SJSA1 (cell line): ENCODE results near the gene PHF21B. TPM values are rescaled to one million over a fixed set of nuclear protein-coding genes. Genes with fewer than 3 reads are reported as not detected.

ENCODE experiments used
- DNase-seq, 2 experiments: peaks; one replicate each; pipeline ENCODE4 v3.0.0-alpha.2; 2015 to 2020; ENCODE audit warnings: low spot score in 2 of 2, low read depth in 1 of 2
- H3K27ac ChIP-seq: fragments of 250-450 bp; sonication (Bioruptor Pico); 2 replicates; pipeline ENCODE4 v1.5.1; 2020; ENCODE audit warnings: mild to moderate bottlenecking, moderate library complexity
- H3K27me3 ChIP-seq: fragments of 250-450 bp; sonication (Bioruptor Pico); replicated peaks from 2 replicates; pipeline ENCODE4 v1.5.1; 2020; ENCODE audit warnings: mild to moderate bottlenecking, moderate library complexity
- H3K36me3 ChIP-seq: fragments of 250-450 bp; sonication (Bioruptor Pico); 2 replicates; pipeline ENCODE4 v1.5.1; 2020; ENCODE audit warnings: mild to moderate bottlenecking
- H3K4me1 ChIP-seq: fragments of 250-450 bp; sonication (Bioruptor Pico); replicated peaks from 2 replicates; pipeline ENCODE4 v1.6.1; 2021; ENCODE audit warnings: mild to moderate bottlenecking
- H3K4me3 ChIP-seq: fragments of 250-450 bp; sonication (Bioruptor Pico); 2 replicates; pipeline ENCODE4 v1.5.1; 2020; ENCODE audit warnings: mild to moderate bottlenecking
- H3K9me3 ChIP-seq: fragments of 250-450 bp; sonication (Bioruptor Pico); replicated peaks from 2 replicates; pipeline ENCODE4 v1.5.1; 2020; ENCODE audit warnings: mild to moderate bottlenecking
- total RNA-seq: library from RNA; depleted of rRNA; stranded (reverse); fragments of >200 nt; shearing (Covaris generic); gene quantifications from 2 replicates; pipeline ENCODE4 v1.2.3, GENCODE V29; 2014

PHF21B gene
- total RNA-seq, 1 experiment from 2014 or later: 1.3 TPM

GRCh38 chr22:44994399-44995104, 15.3 kb downstream of the PHF21B start:
- Histone ChIP-seq H3K9me3 (no peaks in the 10 kb centered on the region), H3K27me3 (peaks cover 55% of the 10 kb centered on the region), H3K36me3 (no peaks in the 10 kb centered on the region), H3K4me3 (no peak overlapping the region), H3K4me1 (no peaks in the 10 kb centered on the region), H3K27ac (no peak overlapping the region)
- no peak for DNase-seq

DNA sequence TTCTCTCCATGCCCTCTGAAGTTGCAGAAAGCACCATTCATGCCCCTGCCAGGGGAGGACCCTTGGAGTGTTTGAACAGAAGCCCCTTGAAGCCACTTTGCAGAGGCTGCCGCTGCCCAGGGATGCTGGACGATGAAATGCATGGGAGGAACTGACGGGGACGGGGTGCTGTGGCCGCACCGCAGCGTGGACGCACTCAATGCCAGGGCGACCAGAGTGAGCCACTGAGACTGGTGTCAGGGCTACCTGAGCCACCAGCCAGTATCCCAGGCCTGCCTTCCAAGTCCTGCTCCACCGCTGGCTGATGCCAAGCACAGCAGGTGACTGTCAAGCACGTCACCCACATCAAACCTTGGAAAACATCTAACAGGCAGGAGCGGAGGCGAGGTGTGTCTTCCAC, 17.6 kb downstream of the PHF21B start:
- Histone ChIP-seq H3K4me3 (no peak overlapping the region), H3K4me1 (no peaks in the 10 kb centered on the region), H3K9me3 (no peaks in the 10 kb centered on the region), H3K27me3 (peaks cover 35% of the 10 kb centered on the region), H3K36me3 (no peaks in the 10 kb centered on the region), H3K27ac (no peak overlapping the region)
- no peak for DNase-seq

DNA sequence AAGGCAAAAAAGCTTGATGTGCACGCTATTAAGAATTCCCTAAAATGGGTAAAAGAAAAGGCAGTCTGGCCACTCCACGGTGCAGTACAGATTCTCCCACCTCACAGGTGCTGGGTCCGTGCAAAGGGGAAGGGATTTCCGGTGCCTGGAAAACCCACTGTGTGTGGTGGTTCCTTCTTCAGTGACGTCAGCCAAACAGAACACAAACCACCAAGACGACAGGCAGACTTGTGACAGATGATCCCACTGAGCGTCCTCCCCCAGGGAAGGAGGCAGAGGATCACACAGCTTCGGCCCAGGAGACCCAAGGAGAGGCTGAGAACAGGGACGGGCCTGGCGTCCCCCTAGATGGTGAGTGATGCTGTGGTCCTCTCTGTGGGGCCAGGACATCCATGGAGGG, 18.6 kb downstream of the PHF21B start:
- Histone ChIP-seq H3K9me3 (no peaks in the 10 kb centered on the region), H3K4me1 (no peaks in the 10 kb centered on the region), H3K4me3 (no peak overlapping the region), H3K27ac (no peak overlapping the region), H3K27me3 (peaks cover 32% of the 10 kb centered on the region), H3K36me3 (no peaks in the 10 kb centered on the region)
- DNase-seq: no peak

- Histone ChIP-seq H3K9me3 (no peaks in the 10 kb centered on the region), H3K4me3 (no peak overlapping the region), H3K4me1 (no peaks in the 10 kb centered on the region), H3K27ac (no peak overlapping the region), H3K36me3 (no peaks in the 10 kb centered on the region), H3K27me3 (peaks cover 29% of the 10 kb centered on the region)
- DNase-seq: no peak
These were observed 19.0 kb downstream of the PHF21B start for GRCh38 chr22:44990810-44991209.

DNA sequence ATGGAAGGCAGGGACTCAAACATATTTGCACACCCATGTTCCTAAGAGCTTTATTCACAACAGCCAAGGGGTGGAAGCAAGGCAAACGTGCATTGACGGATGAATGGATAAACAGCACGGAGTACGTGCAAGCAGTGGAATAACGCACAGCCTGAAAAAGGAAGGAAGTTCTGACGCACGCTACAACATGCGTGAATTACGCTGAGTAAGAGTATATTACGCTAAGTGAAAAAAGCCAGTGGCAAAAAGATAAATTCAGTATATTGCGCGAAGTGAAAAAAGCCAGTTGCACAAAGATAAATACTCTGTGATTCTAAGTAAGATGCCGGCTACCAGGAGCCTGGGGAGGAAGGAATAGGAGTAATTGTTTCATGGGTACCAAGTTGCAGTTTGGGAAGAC, 19.5 kb downstream of the PHF21B start:
- Histone ChIP-seq H3K36me3 (no peaks in the 10 kb centered on the region), H3K4me1 (no peaks in the 10 kb centered on the region), H3K4me3 (no peak overlapping the region), H3K27ac (no peak overlapping the region), H3K27me3 (peaks cover 27% of the 10 kb centered on the region), H3K9me3 (no peaks in the 10 kb centered on the region)
- DNase-seq: no peak

DNA sequence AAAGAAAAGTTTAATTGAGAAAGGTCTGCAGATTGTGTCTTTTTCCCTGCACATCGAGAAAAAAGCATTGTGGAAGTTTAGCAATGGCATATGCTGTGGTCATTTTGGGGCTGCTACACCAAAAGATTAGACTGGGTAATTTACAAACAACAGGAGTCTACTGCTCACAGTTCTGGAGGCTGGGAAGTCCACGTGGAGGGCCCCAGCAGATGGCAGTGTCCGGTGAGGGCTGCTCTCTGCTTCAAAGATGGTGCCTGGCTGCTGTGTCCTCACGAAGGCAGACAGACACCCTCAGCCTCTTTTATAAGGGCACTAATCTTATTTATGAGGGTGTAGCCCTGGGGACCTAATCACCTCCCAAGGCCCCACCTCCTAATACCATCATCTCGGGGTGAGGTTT, 21.1 kb downstream of the PHF21B start:
- no peak overlapping the region for H3K4me3 ChIP-seq
- DNase-seq: no peak
- H3K27ac ChIP-seq: no peak overlapping the region
- no peaks in the 10 kb centered on the region for H3K36me3 ChIP-seq
- H3K27me3 ChIP-seq: peaks cover 13% of the 10 kb centered on the region; the same call in 1 of the 2 replicates
- H3K9me3 ChIP-seq: no peaks in the 10 kb centered on the region
- H3K4me1 ChIP-seq: no peaks in the 10 kb centered on the region

DNA sequence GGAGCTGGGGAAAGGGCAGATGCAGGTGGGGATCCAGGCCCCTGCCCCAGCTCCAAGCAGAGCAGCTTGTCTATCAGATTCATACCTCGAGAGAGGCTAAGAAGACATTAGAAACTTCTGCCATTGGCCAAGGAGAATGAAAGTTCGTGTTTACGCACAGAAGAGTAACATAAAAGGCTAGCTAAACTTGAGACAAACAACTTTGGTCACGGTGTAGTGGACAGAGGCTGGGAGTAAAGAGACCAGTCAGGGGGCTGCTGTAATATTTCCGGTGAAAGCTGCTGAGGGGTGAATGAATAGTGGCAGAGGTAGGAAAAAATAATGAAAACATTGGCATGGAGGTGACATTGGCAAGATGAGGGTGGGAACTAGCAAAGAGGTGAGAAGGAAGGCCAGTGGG, 22.9 kb downstream of the PHF21B start:
- Histone ChIP-seq H3K4me1 (no peaks in the 10 kb centered on the region), H3K36me3 (no peaks in the 10 kb centered on the region), H3K27me3 (no peaks in the 10 kb centered on the region; the same call in none of the 2 replicates), H3K27ac (no peak overlapping the region), H3K9me3 (no peaks in the 10 kb centered on the region), H3K4me3 (no peak overlapping the region)
- DNase-seq: no peak

DNA sequence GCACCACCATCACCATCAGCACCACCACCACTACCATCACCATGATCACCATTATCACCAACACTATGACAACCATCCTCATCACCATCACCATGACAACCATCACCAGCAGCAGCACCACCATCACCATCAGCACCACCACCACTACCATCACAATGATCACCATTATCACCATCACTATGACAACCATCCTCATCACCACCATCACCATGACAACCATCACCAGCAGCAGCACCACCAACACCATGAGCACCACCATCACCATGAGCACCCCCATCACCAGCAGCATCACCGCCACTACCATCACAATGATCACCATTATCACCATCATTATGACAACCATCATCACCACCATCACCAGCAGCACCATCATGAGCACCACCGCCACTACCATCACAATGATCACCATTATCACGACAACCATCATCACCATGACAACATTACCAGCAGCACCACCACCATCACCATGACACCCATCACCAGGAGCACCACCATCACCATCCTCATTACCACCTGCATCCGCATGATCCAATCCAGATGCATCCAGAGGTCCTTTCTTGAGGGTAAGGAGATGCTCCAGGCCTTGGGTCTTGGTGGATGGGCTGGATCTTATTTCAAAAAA, 23.8 kb downstream of the PHF21B start:
- Histone ChIP-seq H3K4me3 (no peak overlapping the region), H3K4me1 (no peaks in the 10 kb centered on the region), H3K27ac (no peak overlapping the region), H3K9me3 (no peaks in the 10 kb centered on the region), H3K36me3 (no peaks in the 10 kb centered on the region), H3K27me3 (peaks cover 6% of the 10 kb centered on the region)
- no peak for DNase-seq

DNA sequence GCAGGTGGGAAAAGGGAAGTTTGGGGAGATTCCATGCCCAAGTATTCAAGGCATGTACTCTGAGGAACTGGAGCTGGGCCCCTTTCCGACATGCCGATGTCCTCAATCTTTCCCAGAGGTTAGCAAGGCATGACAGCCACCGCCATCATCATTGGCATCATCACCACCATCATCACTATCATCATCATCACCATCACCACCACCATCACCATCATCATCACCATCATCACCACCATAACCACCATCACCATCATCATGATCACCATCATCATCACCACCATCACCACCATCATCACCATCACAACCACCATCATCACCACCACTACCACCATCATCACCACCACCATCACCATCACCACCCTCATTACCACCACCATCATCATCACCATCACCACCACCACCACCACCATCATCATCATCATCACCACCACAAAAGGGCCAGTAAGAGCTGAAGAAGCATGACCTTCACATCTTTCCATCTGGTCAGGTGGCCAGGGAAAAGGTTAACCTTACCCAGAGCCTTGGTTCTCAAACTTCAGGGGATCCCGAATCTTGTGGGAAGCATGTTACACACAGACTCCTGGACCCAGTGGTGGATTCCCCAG, 25.8 kb downstream of the PHF21B start:
- Histone ChIP-seq H3K9me3 (no peaks in the 10 kb centered on the region), H3K27me3 (peaks cover 15% of the 10 kb centered on the region), H3K4me1 (no peaks in the 10 kb centered on the region), H3K4me3 (no peak overlapping the region), H3K27ac (no peak overlapping the region), H3K36me3 (no peaks in the 10 kb centered on the region)
- no peak for DNase-seq

- no peak overlapping the region for H3K4me3 ChIP-seq
These were observed 27.4 kb downstream of the PHF21B start for GRCh38 chr22:44982445-44982844.

DNA sequence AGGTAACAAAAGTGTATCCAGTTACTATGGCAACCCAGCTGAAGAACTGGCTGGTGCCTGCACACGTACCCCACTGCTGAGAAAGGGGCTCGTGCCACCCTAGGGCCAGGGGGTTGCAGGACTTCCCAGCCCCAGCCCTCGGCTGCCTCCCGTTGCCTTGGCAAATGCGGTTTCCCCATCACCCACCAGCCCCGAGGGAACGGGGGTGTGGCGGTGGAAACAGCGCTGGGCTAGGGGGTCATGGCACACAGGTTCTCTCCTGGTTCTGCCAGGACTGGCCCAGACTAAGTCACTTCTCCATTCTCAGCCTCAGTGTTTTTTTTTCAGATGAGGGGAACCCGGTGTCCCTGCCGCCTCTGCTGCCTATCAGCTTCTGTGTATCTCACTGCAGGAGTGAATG, 27.9 kb downstream of the PHF21B start:
- no peaks in the 10 kb centered on the region for H3K9me3 ChIP-seq
- H3K4me1 ChIP-seq: no peaks in the 10 kb centered on the region
- peaks cover 15% of the 10 kb centered on the region for H3K27me3 ChIP-seq
- DNase-seq: no peak
- no peak overlapping the region for H3K4me3 ChIP-seq
- H3K36me3 ChIP-seq: no peaks in the 10 kb centered on the region
- H3K27ac ChIP-seq: no peak overlapping the region

More at GRCh38 chr22:44982445-44982844, 27.4 kb downstream of the PHF21B start:
- DNase-seq: no peak
- Histone ChIP-seq H3K27me3 (peaks cover 15% of the 10 kb centered on the region), H3K27ac (no peak overlapping the region), H3K4me1 (no peaks in the 10 kb centered on the region), H3K36me3 (no peaks in the 10 kb centered on the region), H3K9me3 (no peaks in the 10 kb centered on the region)

DNA sequence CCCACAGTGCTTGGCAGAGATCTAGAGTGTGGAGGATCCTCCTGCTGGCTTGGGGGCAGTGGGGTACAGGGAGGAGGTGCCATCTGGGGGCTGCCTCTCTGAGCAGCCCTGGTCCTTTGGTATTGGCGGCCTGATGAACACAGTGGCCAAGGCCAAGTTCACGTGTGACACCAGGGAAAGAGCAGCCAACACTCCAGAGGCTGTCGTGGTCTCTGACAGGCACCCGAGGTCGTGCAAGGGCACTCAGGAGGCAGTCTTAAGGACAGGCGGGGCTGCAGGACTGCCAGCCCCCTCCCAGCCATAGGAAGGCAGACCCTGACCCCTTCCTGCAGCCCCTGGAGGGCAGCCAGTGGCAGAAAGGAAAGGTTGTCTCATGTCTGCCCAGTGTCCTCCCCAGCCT, 30.7 kb downstream of the PHF21B start:
- no peaks in the 10 kb centered on the region for H3K36me3 ChIP-seq
- DNase-seq: no peak

GRCh38 chr22:44975427-44976262, 34.2 kb downstream of the PHF21B start:
- Histone ChIP-seq H3K4me1 (no peaks in the 10 kb centered on the region), H3K9me3 (peaks cover 3% of the 10 kb centered on the region; the same call in 1 of the 2 replicates), H3K4me3 (no peak overlapping the region), H3K36me3 (no peaks in the 10 kb centered on the region), H3K27me3 (peaks cover 33% of the 10 kb centered on the region), H3K27ac (no peak overlapping the region)
- peak; percentile 75 to 89 for DNase-seq

More for the DNA sequence above, 30.7 kb downstream of the PHF21B start:
- Histone ChIP-seq H3K9me3 (peaks cover 3% of the 10 kb centered on the region; the same call in 1 of the 2 replicates), H3K4me3 (no peak overlapping the region), H3K27me3 (peaks cover 21% of the 10 kb centered on the region), H3K27ac (no peak overlapping the region), H3K4me1 (no peaks in the 10 kb centered on the region)
